OCI-LY3 (cell line): ENCODE results near the gene SPATA31D1.

Experiments
- CTCF ChIP-seq: fragments of 200-600, 300-600 bp; sonication (generic); IDR thresholded peaks from 2 replicates; pipeline ENCODE4 v1.5.1; 2014; ENCODE audit warnings: antibody characterized with exemption, low read length, low read depth
- EZH2phosphoT487 ChIP-seq: fragments of 200-600 bp; shearing (Covaris generic); IDR thresholded peaks from 2 replicates; pipeline ENCODE4 v1.6.1; 2018; ENCODE audit warnings: antibody characterized with exemption, mixed run types, low read depth

GRCh38 chr9:81969971-81970370 is 18.6 kb upstream of the SPATA31D1 start:
- TF ChIP-seq CTCF = no peak
- TF ChIP-seq EZH2phosphoT487 = no peak
